Loucy (cell line): Measurements from ENCODE around the gene CSNK2B.

Experiments
- H2AFZ ChIP-seq: fragments of 200-600 bp; sonication (generic); 2 replicates; pipeline ENCODE4 v1.6.0; 2016; ENCODE audit warnings: antibody characterized with exemption, mild to moderate bottlenecking, low read length, moderate library complexity
- H3F3A ChIP-seq: fragments of 200-600 bp; 2 replicates; pipeline ENCODE4 v1.6.0; 2016; ENCODE audit warnings: antibody characterized with exemption, low read depth, mild to moderate bottlenecking
- H3K27me3 ChIP-seq: fragments of 200-600 bp; sonication (generic); 2 replicates; pipeline ENCODE4 v1.6.1; 2014; ENCODE audit warnings: low read length, mild to moderate bottlenecking; ENCODE audit not compliant: insufficient read depth, poor library complexity, severe bottlenecking
- H3K36me3 ChIP-seq: fragments of 200-600 bp; sonication (generic); 2 replicates; pipeline ENCODE4 v1.6.1; 2016; ENCODE audit warnings: low read length; ENCODE audit not compliant: insufficient read depth
- H3K4me1 ChIP-seq: fragments of 200-600 bp; sonication (generic); 2 replicates; pipeline ENCODE4 v1.5.1; 2014; ENCODE audit warnings: low read length, mild to moderate bottlenecking; ENCODE audit not compliant: insufficient read depth, poor library complexity, severe bottlenecking
- H3K4me2 ChIP-seq: fragments of 200-600 bp; sonication (generic); 2 replicates; pipeline ENCODE4 v1.6.0; 2014; ENCODE audit warnings: antibody characterized with exemption, low read length, low read depth, mild to moderate bottlenecking; ENCODE audit not compliant: poor library complexity, severe bottlenecking
- H3K4me3 ChIP-seq: fragments of 200-600 bp; sonication (generic); 2 replicates; pipeline ENCODE4 v1.5.1; 2014; ENCODE audit warnings: low read length, mild to moderate bottlenecking, mixed read lengths; ENCODE audit not compliant: poor library complexity, severe bottlenecking
- H3K79me2 ChIP-seq: fragments of 200-600 bp; sonication (generic); 2 replicates; pipeline ENCODE4 v1.6.1; 2014; ENCODE audit warnings: low read length; ENCODE audit not compliant: insufficient read depth
- H3K9ac ChIP-seq: fragments of 200-600 bp; sonication (generic); 2 replicates; pipeline ENCODE4 v1.6.0; 2014; ENCODE audit warnings: mild to moderate bottlenecking, low read depth, low read length, moderate library complexity; ENCODE audit not compliant: poor library complexity, severe bottlenecking
- H3K9me2 ChIP-seq: fragments of 200-600 bp; sonication (generic); replicated peaks from 2 replicates; pipeline ENCODE4 v1.6.1; 2016; ENCODE audit warnings: low read depth, low read length, mixed read lengths
- H3K9me3 ChIP-seq: fragments of 200-600 bp; sonication (generic); 2 replicates; pipeline ENCODE4 v1.6.1; 2014; ENCODE audit warnings: mild to moderate bottlenecking, antibody characterized with exemption, low read length, low read depth; ENCODE audit not compliant: insufficient read depth
- H4K20me1 ChIP-seq: fragments of 200-600 bp; sonication (generic); 2 replicates; pipeline ENCODE4 v1.6.0; 2014; ENCODE audit warnings: antibody characterized with exemption, low read length, mild to moderate bottlenecking; ENCODE audit not compliant: insufficient read depth, poor library complexity, severe bottlenecking
- CTCF ChIP-seq: fragments of 200-600 bp; sonication (generic); conservative IDR thresholded peaks from 2 replicates; pipeline ENCODE4 v1.5.1; 2014; ENCODE audit warnings: mild to moderate bottlenecking, antibody characterized with exemption, low read length
- EZH2phosphoT487 ChIP-seq: fragments of 200-600 bp; IDR thresholded peaks from 2 replicates; pipeline ENCODE4 v1.6.1; 2018; ENCODE audit warnings: antibody characterized with exemption, mild to moderate bottlenecking, moderate library complexity, borderline replicate concordance

CSNK2B gene

GRCh38 chr6:31643818-31644454 is 21.9 kb upstream of the CSNK2B start:
- TF ChIP-seq EZH2phosphoT487 (no peak), CTCF (no peak; the same call in 1 of the 2 replicates)
- Histone ChIP-seq H3K4me1 (no peaks in the 10 kb centered on the region), H3K36me3 (peaks cover 94% of the 10 kb centered on the region; the same call in 1 of the 2 replicates), H3K9me2 (no peaks in the 10 kb centered on the region), H3K9ac (no peak overlapping the region), H3K4me2 (no peak overlapping the region), H2AFZ (no peak overlapping the region), H3F3A (peaks cover 6% of the 10 kb centered on the region; the same call in 1 of the 2 replicates), H4K20me1 (peaks cover 12% of the 10 kb centered on the region), H3K27me3 (no peaks in the 10 kb centered on the region), H3K79me2 (peaks cover 32% of the 10 kb centered on the region), H3K9me3 (no peaks in the 10 kb centered on the region), H3K4me3 (no peak overlapping the region)

GRCh38 chr6:31645325-31645724 is 20.6 kb upstream of the CSNK2B start:
- Histone ChIP-seq H3K79me2 (peaks cover 45% of the 10 kb centered on the region), H3K4me3 (no peak overlapping the region), H2AFZ (no peak overlapping the region), H3K4me2 (no peak overlapping the region), H3K36me3 (peaks cover 92% of the 10 kb centered on the region; the same call in 1 of the 2 replicates), H3K4me1 (peaks cover 2% of the 10 kb centered on the region), H4K20me1 (peaks cover 22% of the 10 kb centered on the region), H3K9ac (no peak overlapping the region), H3F3A (no peaks in the 10 kb centered on the region), H3K27me3 (no peaks in the 10 kb centered on the region), H3K9me3 (no peaks in the 10 kb centered on the region), H3K9me2 (no peaks in the 10 kb centered on the region)
- TF ChIP-seq CTCF (no peak), EZH2phosphoT487 (no peak)

GRCh38 chr6:31651602-31652191 is 14.2 kb upstream of the CSNK2B start:
- peaks cover 58% of the 10 kb centered on the region for H3K79me2 ChIP-seq
- peak overlapping the region; percentile 81 for H3K4me3 ChIP-seq
- no peaks in the 10 kb centered on the region for H3K9me3 ChIP-seq
- peak overlapping the region; percentile 82; the same call in 1 of the 2 replicates for H2AFZ ChIP-seq
- H3K9ac ChIP-seq = peak overlapping the region; percentile 88
- TF ChIP-seq EZH2phosphoT487 (no peak), CTCF (no peak)
- H3K27me3 ChIP-seq = no peaks in the 10 kb centered on the region
- 0 out of 2 replicates have a peak, but pooled peaks cover 7% of the 10 kb centered on the region for H3F3A ChIP-seq
- H3K9me2 ChIP-seq = no peaks in the 10 kb centered on the region
- peak overlapping the region; percentile 85 for H3K4me2 ChIP-seq
- peaks cover 19% of the 10 kb centered on the region for H3K4me1 ChIP-seq
- peaks cover 33% of the 10 kb centered on the region for H4K20me1 ChIP-seq
- H3K36me3 ChIP-seq = peaks cover 32% of the 10 kb centered on the region; the same call in 1 of the 2 replicates
